Caco-2 (cell line): Measurements from ENCODE around the gene ASB16. TPM values are rescaled to one million over a fixed set of nuclear protein-coding genes. Genes with fewer than 3 reads are reported as not detected.

ENCODE experiments used
- BruUV-seq: library from RNA; stranded (reverse); fragments of 400-500 nt; replicated peaks from 2 replicates; lab custom pipeline; 2021; lab: Mats Ljungman, UMichigan
- CTCF ChIA-PET: fragments of 300-600 bp; sonication (Branson Sonifier 250); formaldehyde crosslinking; loops from one replicate; lab custom pipeline; 2022; ENCODE audit warnings: antibody characterized with exemption; lab: Charles Lee
- POLR2A ChIA-PET: fragments of 300-600 bp; sonication (Branson Sonifier 250); formaldehyde crosslinking; loops from one replicate; lab custom pipeline; 2022; ENCODE audit warnings: antibody characterized with exemption; lab: Charles Lee
- DNase-seq, 2 experiments: peaks; one replicate each; pipeline versions ENCODE4 v3.0.0 to v3.0.0-alpha.2; 2020 to 2022
- H3K27me3 ChIP-seq: replicated peaks from 2 replicates; pipeline ENCODE4 v1.6.0; 2011; ENCODE audit warnings: low read length; ENCODE audit not compliant: control insufficient read depth, insufficient read depth
- H3K36me3 ChIP-seq: 2 replicates; pipeline ENCODE4 v1.5.1; 2011; ENCODE audit warnings: low read length; ENCODE audit not compliant: control insufficient read depth, insufficient read depth
- H3K4me1 ChIP-seq: fragments of 250-450 bp; sonication (Bioruptor Pico); 2 replicates; pipeline ENCODE4 v1.5.1; 2020; ENCODE audit warnings: mild to moderate bottlenecking
- H3K4me3 ChIP-seq: 2 replicates; pipeline ENCODE4 v1.5.1; 2011; ENCODE audit warnings: low read depth, mild to moderate bottlenecking, control low read depth, low read length
- H3K9me3 ChIP-seq: fragments of 250-450 bp; sonication (Bioruptor Pico); 2 replicates; pipeline ENCODE4 v1.5.1; 2020; ENCODE audit warnings: mild to moderate bottlenecking, moderate library complexity
- H3K27ac Mint-ChIP-seq: one replicate; pipeline ENCODE4 v1.8.0; 2022; ENCODE audit warnings: mixed read lengths; ENCODE audit not compliant: unreplicated experiment
- H3K27me3 Mint-ChIP-seq: one replicate; pipeline ENCODE4 v1.8.0; 2022; ENCODE audit warnings: mixed read lengths; ENCODE audit not compliant: insufficient read depth, unreplicated experiment
- H3K36me3 Mint-ChIP-seq: one replicate; pipeline ENCODE4 v1.8.0; 2022; ENCODE audit warnings: mild to moderate bottlenecking, mixed read lengths; ENCODE audit not compliant: insufficient read depth, unreplicated experiment
- H3K4me1 Mint-ChIP-seq: one replicate; pipeline ENCODE4 v1.8.0; 2022; ENCODE audit warnings: low read depth, mixed read lengths; ENCODE audit not compliant: unreplicated experiment
- H3K4me3 Mint-ChIP-seq: one replicate; pipeline ENCODE4 v1.8.0; 2022; ENCODE audit warnings: mild to moderate bottlenecking, moderate library complexity, mixed read lengths; ENCODE audit not compliant: unreplicated experiment
- H3K9me3 Mint-ChIP-seq: one replicate; pipeline ENCODE4 v1.8.0; 2022; ENCODE audit warnings: mixed read lengths; ENCODE audit not compliant: unreplicated experiment
- intact Hi-C: fragments of 100-400 bp; cut with micrococcal nuclease; formaldehyde crosslinking; loops from one replicate; pipeline ENCODE4 v1.10.0; 2022; ENCODE audit not compliant: unreplicated experiment
- total RNA-seq: library from RNA; stranded (reverse); gene quantifications from 2 replicates; pipeline ENCODE4 v1.2.3, GENCODE V29; 2022
- TF ChIP-seq, protein P1 (sequence below), 2 experiments: fragments of 200-600 bp in 1 of 2; IDR thresholded peaks; 1 replicate in 1 of 2; 2 replicates in 1 of 2; pipeline versions ENCODE4 v1.5.1 to v1.8.0; 2011 to 2022; ENCODE audit warnings: antibody characterized with exemption in 1 of 2, control low read depth in 1 of 2, inconsistent platforms in 1 of 2, low read depth in 1 of 2, low read length in 1 of 2, mild to moderate bottlenecking in 1 of 2, moderate library complexity in 1 of 2; ENCODE audit not compliant: insufficient read depth in 1 of 2, severe bottlenecking in 1 of 2, unreplicated experiment in 1 of 2

ASB16 gene
- total RNA-seq, 1 experiment from 2014 or later: not detected

DNA sequence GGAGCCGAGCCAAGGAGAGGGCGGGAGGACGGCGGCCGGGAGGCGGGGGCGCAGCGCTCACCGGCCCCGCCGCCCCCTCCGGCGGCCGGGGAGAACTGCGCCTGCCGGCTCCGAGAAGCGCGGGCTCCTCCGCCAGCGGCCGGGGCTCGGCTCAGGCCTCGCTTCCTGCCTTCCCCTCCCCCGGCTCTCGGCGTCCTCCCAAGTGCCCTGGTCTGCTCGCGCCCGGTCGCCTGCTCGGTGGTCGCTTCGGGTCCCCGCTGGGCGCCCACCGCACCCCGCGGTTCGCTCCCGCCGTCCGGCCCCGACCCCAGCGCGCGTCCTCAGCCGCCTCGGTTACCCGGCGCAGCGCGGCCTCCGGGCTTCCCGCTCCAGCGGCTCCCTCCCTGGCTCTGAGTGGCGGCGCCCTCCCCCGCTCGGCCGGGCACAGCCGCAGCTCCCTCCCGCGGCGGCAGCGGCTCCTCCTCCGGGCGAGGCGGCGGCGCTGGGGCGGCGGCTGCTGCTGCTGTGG lies 48.7 kb downstream of the ASB16 start:
- TF ChIP-seq, protein P1, sequence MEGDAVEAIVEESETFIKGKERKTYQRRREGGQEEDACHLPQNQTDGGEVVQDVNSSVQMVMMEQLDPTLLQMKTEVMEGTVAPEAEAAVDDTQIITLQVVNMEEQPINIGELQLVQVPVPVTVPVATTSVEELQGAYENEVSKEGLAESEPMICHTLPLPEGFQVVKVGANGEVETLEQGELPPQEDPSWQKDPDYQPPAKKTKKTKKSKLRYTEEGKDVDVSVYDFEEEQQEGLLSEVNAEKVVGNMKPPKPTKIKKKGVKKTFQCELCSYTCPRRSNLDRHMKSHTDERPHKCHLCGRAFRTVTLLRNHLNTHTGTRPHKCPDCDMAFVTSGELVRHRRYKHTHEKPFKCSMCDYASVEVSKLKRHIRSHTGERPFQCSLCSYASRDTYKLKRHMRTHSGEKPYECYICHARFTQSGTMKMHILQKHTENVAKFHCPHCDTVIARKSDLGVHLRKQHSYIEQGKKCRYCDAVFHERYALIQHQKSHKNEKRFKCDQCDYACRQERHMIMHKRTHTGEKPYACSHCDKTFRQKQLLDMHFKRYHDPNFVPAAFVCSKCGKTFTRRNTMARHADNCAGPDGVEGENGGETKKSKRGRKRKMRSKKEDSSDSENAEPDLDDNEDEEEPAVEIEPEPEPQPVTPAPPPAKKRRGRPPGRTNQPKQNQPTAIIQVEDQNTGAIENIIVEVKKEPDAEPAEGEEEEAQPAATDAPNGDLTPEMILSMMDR (IDR thresholded peaks at IDR 0.05; ENCODE audit: insufficient read depth in 1 of 2, low read depth in 1 of 2, low read length in 1 of 2, severe bottlenecking in 1 of 2, unreplicated experiment in 1 of 2): peak; percentile 24 to 60
- Mint-ChIP-seq H3K4me1 (peaks cover 7% of the 10 kb centered on the region), H3K4me3 (peak overlapping the region; percentile 79), H3K36me3 (peaks cover 45% of the 10 kb centered on the region), H3K27ac (no peak overlapping the region), H3K9me3 (no peaks in the 10 kb centered on the region), H3K27me3 (no peaks in the 10 kb centered on the region)
- Histone ChIP-seq H3K4me3 (peak overlapping the region; percentile 98), H3K4me1 (peaks cover 9% of the 10 kb centered on the region), H3K36me3 (peaks cover 11% of the 10 kb centered on the region), H3K27me3 (no peaks in the 10 kb centered on the region), H3K9me3 (no peaks in the 10 kb centered on the region)
- ChIA-PET POLR2A (interaction anchor here (0.6 to 2.6 kb wide), 3 partner anchors 32 to 112 kb away, joined by 4 to 9 read pairs (median 5); partner anchors contain the start of genes RUNDC3A and TMUB2), CTCF (interaction anchor here (0.7 to 1.8 kb wide), 2 partner anchors 32 to 108 kb away, joined by 3 to 5 read pairs; no protein-coding TSS in a partner anchor)
- BruUV-seq: no TSS peak
- intact Hi-C loops: loop anchor here (2.0 kb wide), 1 partner anchor 106 kb away; the partner anchor contains the start of gene SLC25A39
- peak in 1 of 2 experiments; percentile 85 for DNase-seq

DNA sequence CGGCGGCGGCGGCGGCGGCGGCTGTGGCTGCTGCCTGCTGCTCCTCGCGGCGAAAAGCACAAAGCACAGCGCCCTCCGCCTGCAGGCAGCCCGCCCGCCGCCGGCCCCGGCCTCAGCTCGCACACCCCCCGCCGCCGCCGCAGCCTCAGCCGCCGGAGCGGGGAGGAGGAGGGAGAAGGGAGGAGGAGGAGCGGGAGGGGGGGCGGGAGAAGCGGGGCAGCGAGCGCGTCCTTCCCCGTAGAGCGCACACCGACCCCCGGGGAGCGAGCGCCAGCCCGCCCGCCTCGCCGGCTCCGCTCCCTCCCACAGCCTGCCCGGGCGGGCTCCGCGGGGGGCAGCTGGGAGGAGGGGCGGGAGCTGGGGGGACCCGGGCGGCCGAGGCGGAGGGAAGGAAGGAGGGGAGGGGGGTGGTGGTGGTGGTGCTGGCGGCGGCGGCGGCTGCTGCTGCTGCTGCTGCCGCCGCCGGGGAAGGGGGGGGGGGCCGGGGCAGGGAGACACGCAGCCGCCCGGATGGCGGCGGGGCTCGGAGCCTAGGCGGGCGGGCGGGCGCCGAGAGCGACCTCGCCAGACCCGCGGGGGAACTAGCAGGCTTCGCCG lies 49.2 kb downstream of the ASB16 start, which contains the start of gene UBTF:
Gene UBTF (minus strand): TSS at position 60 of the 597 bp plus-strand sequence. CDS start 1,446 bp downstream, outside the sequence.
- H3K27ac Mint-ChIP-seq: peak within 1 kb of the TSS; percentile 69
- BruUV-seq: no TSS peak
- H3K36me3 Mint-ChIP-seq: peaks cover 42% of the 10 kb centered on the region
- H3K4me1 Mint-ChIP-seq: peaks cover 7% of the 10 kb centered on the region
- ChIA-PET CTCF (interaction anchor here (0.7 to 1.8 kb wide), 2 partner anchors 32 to 107 kb away, joined by 3 to 5 read pairs; no protein-coding TSS in a partner anchor), POLR2A (interaction anchor here (0.6 to 2.6 kb wide), 4 partner anchors 11 to 111 kb away, joined by 4 to 9 read pairs (median 4); partner anchors contain the start of genes RUNDC3A and TMUB2)
- H3K27me3 Mint-ChIP-seq: no peaks in the 10 kb centered on the region
- TF ChIP-seq, protein P1 (IDR thresholded peaks at IDR 0.05; ENCODE audit: insufficient read depth in 1 of 2, low read depth in 1 of 2, low read length in 1 of 2, severe bottlenecking in 1 of 2, unreplicated experiment in 1 of 2): no peak
- DNase-seq: peak; percentile 62 to 78
- Histone ChIP-seq H3K4me3 (peak within 1 kb of the TSS; percentile 98), H3K27me3 (no peaks in the 10 kb centered on the region), H3K36me3 (peaks cover 10% of the 10 kb centered on the region), H3K9me3 (no peaks in the 10 kb centered on the region), H3K4me1 (peaks cover 9% of the 10 kb centered on the region)
- H3K9me3 Mint-ChIP-seq: no peaks in the 10 kb centered on the region
- intact Hi-C loops: loop anchor here (2.0 to 5.0 kb wide), 2 partner anchors 88 to 105 kb away; partner anchors contain the start of genes RUNDC3A and SLC25A39
- peak within 1 kb of the TSS; percentile 97 for H3K4me3 Mint-ChIP-seq
